ENCODE results near the gene CKS2.

GRCh38 chr9:89328064-89328463, 17.1 kb downstream of the CKS2 start:
- TF ChIP-seq, protein P1, sequence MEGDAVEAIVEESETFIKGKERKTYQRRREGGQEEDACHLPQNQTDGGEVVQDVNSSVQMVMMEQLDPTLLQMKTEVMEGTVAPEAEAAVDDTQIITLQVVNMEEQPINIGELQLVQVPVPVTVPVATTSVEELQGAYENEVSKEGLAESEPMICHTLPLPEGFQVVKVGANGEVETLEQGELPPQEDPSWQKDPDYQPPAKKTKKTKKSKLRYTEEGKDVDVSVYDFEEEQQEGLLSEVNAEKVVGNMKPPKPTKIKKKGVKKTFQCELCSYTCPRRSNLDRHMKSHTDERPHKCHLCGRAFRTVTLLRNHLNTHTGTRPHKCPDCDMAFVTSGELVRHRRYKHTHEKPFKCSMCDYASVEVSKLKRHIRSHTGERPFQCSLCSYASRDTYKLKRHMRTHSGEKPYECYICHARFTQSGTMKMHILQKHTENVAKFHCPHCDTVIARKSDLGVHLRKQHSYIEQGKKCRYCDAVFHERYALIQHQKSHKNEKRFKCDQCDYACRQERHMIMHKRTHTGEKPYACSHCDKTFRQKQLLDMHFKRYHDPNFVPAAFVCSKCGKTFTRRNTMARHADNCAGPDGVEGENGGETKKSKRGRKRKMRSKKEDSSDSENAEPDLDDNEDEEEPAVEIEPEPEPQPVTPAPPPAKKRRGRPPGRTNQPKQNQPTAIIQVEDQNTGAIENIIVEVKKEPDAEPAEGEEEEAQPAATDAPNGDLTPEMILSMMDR (IDR thresholded peaks at IDR 0.05): no peak
- TF ChIP-seq POLR2A (IDR thresholded peaks at IDR 0.05): no peak
- no peak for TF ChIP-seq EP300 (IDR thresholded peaks at IDR 0.05)
